Measurements from ENCODE around the gene ATIC. TPM values are rescaled to one million over a fixed set of nuclear protein-coding genes. Genes with fewer than 3 reads are reported as not detected.

ATIC gene
- total and polyA plus RNA-seq, 7 experiments from 2014 or later, result 62.1 to 205 (median 85.2) TPM

- H3K27ac ChIP-seq (ENCODE audit: low read depth, low read length), result no peak overlapping the region
- CTCF ChIA-PET, result interaction anchor here (0.8 kb wide), 1 partner anchor 275 kb away, joined by 3 read pairs; no protein-coding TSS in a partner anchor
- Mint-ChIP-seq H3K27me3 (peaks cover 0 to 6% (median 3%) of the 10 kb centered on the region in 5 donors), H3K4me1 (peaks cover 0 to 4% (median 0%) of the 10 kb centered on the region in 7 donors), H3K4me3 (no peak overlapping the region), H3K9me3 (no peaks in the 10 kb centered on the region), H3K27ac (no peak overlapping the region), H3K36me3 (no peaks in the 10 kb centered on the region)
- no peaks in the 10 kb centered on the region for H3K4me1 ChIP-seq (ENCODE audit: control insufficient read depth in 2 of 2, insufficient read depth in 2 of 2, low read length in 2 of 2)
- H3K27me3 ChIP-seq (ENCODE audit: control insufficient read depth in 2 of 2, insufficient read depth in 2 of 2, low read length in 2 of 2), result no peaks in the 10 kb centered on the region
- H3K9me3 ChIP-seq (ENCODE audit: control insufficient read depth in 2 of 3, low read length in 3 of 3), result no peaks in the 10 kb centered on the region
- DNase-seq, result no peak
- intact Hi-C loops (cut with micrococcal nuclease), result loop anchor here in 1 of 2 donors (2.0 kb wide), 1 partner anchor 1465 kb away; no protein-coding TSS in a partner anchor
- POLR2A ChIA-PET, result interaction anchor here (0.5 kb wide), 1 partner anchor 1030 kb away, joined by 3 read pairs; no protein-coding TSS in a partner anchor
- no peak overlapping the region for H3K4me3 ChIP-seq (ENCODE audit: low read length)
- ATAC-seq, result no peak
- no peaks in the 10 kb centered on the region for H3K36me3 ChIP-seq (ENCODE audit: control insufficient read depth in 2 of 3, insufficient read depth in 3 of 3, low read length in 3 of 3)
Measured at GRCh38 chr2:215271446-215271845, 40.4 kb upstream of the ATIC start.

- Mint-ChIP-seq H3K4me3 (no peak overlapping the region), H3K36me3 (no peaks in the 10 kb centered on the region), H3K27ac (no peak overlapping the region), H3K4me1 (peaks cover 0 to 4% (median 0%) of the 10 kb centered on the region in 7 donors), H3K27me3 (peaks cover 0 to 2% (median under 1%) of the 10 kb centered on the region in 5 donors), H3K9me3 (no peaks in the 10 kb centered on the region)
- no peak overlapping the region for H3K27ac ChIP-seq (ENCODE audit: low read depth, low read length)
- no peak overlapping the region for H3K4me3 ChIP-seq (ENCODE audit: low read length)
- H3K36me3 ChIP-seq (ENCODE audit: control insufficient read depth in 2 of 3, insufficient read depth in 3 of 3, low read length in 3 of 3), result no peaks in the 10 kb centered on the region
- H3K27me3 ChIP-seq (ENCODE audit: control insufficient read depth in 2 of 2, insufficient read depth in 2 of 2, low read length in 2 of 2), result no peaks in the 10 kb centered on the region
- ChIA-PET CTCF (no interaction called here), POLR2A (no interaction called here)
- intact Hi-C loops (cut with micrococcal nuclease), result no loop called here
- no peaks in the 10 kb centered on the region for H3K9me3 ChIP-seq (ENCODE audit: control insufficient read depth in 2 of 3, low read length in 3 of 3)
- no peaks in the 10 kb centered on the region for H3K4me1 ChIP-seq (ENCODE audit: control insufficient read depth in 2 of 2, insufficient read depth in 2 of 2, low read length in 2 of 2)
- no peak for DNase-seq
- no peak for ATAC-seq
Measured at GRCh38 chr2:215272918-215273317, 38.9 kb upstream of the ATIC start.

- CTCF ChIA-PET, result no interaction called here
- Histone ChIP-seq H3K27me3 (ENCODE audit: control insufficient read depth in 2 of 2, insufficient read depth in 2 of 2, low read length in 2 of 2) (no peaks in the 10 kb centered on the region), H3K4me1 (ENCODE audit: control insufficient read depth in 2 of 2, insufficient read depth in 2 of 2, low read length in 2 of 2) (no peaks in the 10 kb centered on the region), H3K4me3 (ENCODE audit: low read length) (no peak overlapping the region), H3K9me3 (ENCODE audit: control insufficient read depth in 2 of 3, low read length in 3 of 3) (no peaks in the 10 kb centered on the region), H3K27ac (ENCODE audit: low read depth, low read length) (no peak overlapping the region), H3K36me3 (ENCODE audit: control insufficient read depth in 2 of 3, insufficient read depth in 3 of 3, low read length in 3 of 3) (no peaks in the 10 kb centered on the region)
- Mint-ChIP-seq H3K27me3 (no peaks in the 10 kb centered on the region), H3K4me3 (no peak overlapping the region), H3K4me1 (peaks cover 0 to 2% (median 0%) of the 10 kb centered on the region in 7 donors), H3K27ac (no peak overlapping the region), H3K36me3 (no peaks in the 10 kb centered on the region), H3K9me3 (no peaks in the 10 kb centered on the region)
- no peak for DNase-seq
- intact Hi-C loops (cut with micrococcal nuclease), result no loop called here
- no peak for ATAC-seq
- POLR2A ChIA-PET, result no interaction called here
Measured at GRCh38 chr2:215274829-215275228, 37.0 kb upstream of the ATIC start.

GRCh38 chr2:215275824-215276223 lies 36.0 kb upstream of the ATIC start:
- no peaks in the 10 kb centered on the region for H3K27me3 Mint-ChIP-seq
- intact Hi-C loops (cut with micrococcal nuclease), result no loop called here
- H3K27me3 ChIP-seq (ENCODE audit: control insufficient read depth in 2 of 2, insufficient read depth in 2 of 2, low read length in 2 of 2), result no peaks in the 10 kb centered on the region
- CTCF ChIA-PET, result interaction anchor here (0.7 kb wide), 1 partner anchor 182 kb away, joined by 3 read pairs; no protein-coding TSS in a partner anchor
- no peak for ATAC-seq
- H3K27ac ChIP-seq (ENCODE audit: low read depth, low read length), result no peak overlapping the region
- no peak for DNase-seq
- no peaks in the 10 kb centered on the region for H3K9me3 ChIP-seq (ENCODE audit: control insufficient read depth in 2 of 3, low read length in 3 of 3)
- H3K27ac Mint-ChIP-seq, result no peak overlapping the region
- no peak overlapping the region for H3K4me3 ChIP-seq (ENCODE audit: low read length)
- no peaks in the 10 kb centered on the region for H3K4me1 ChIP-seq (ENCODE audit: control insufficient read depth in 2 of 2, insufficient read depth in 2 of 2, low read length in 2 of 2)
- no peak overlapping the region for H3K4me3 Mint-ChIP-seq
- H3K9me3 Mint-ChIP-seq, result no peaks in the 10 kb centered on the region
- H3K4me1 Mint-ChIP-seq, result no peaks in the 10 kb centered on the region
- H3K36me3 ChIP-seq (ENCODE audit: control insufficient read depth in 2 of 3, insufficient read depth in 3 of 3, low read length in 3 of 3), result no peaks in the 10 kb centered on the region
- H3K36me3 Mint-ChIP-seq, result no peaks in the 10 kb centered on the region
- POLR2A ChIA-PET, result no interaction called here

GRCh38 chr2:215277944-215278343 lies 33.9 kb upstream of the ATIC start:
- ChIA-PET CTCF (no interaction called here), POLR2A (no interaction called here)
- Mint-ChIP-seq H3K27ac (no peak overlapping the region), H3K4me1 (no peaks in the 10 kb centered on the region), H3K9me3 (no peaks in the 10 kb centered on the region), H3K4me3 (no peak overlapping the region), H3K27me3 (no peaks in the 10 kb centered on the region), H3K36me3 (no peaks in the 10 kb centered on the region)
- Histone ChIP-seq H3K36me3 (ENCODE audit: control insufficient read depth in 2 of 3, insufficient read depth in 3 of 3, low read length in 3 of 3) (no peaks in the 10 kb centered on the region), H3K27ac (ENCODE audit: low read depth, low read length) (no peak overlapping the region), H3K9me3 (ENCODE audit: control insufficient read depth in 2 of 3, low read length in 3 of 3) (no peaks in the 10 kb centered on the region), H3K4me3 (ENCODE audit: low read length) (no peak overlapping the region), H3K4me1 (ENCODE audit: control insufficient read depth in 2 of 2, insufficient read depth in 2 of 2, low read length in 2 of 2) (no peaks in the 10 kb centered on the region), H3K27me3 (ENCODE audit: control insufficient read depth in 2 of 2, insufficient read depth in 2 of 2, low read length in 2 of 2) (no peaks in the 10 kb centered on the region)
- no peak for DNase-seq
- ATAC-seq, result no peak
- intact Hi-C loops (cut with micrococcal nuclease), result no loop called here

GRCh38 chr2:215280326-215280725 lies 31.5 kb upstream of the ATIC start:
- POLR2A ChIA-PET, result no interaction called here
- H3K4me1 ChIP-seq (ENCODE audit: control insufficient read depth in 2 of 2, insufficient read depth in 2 of 2, low read length in 2 of 2), result no peaks in the 10 kb centered on the region
- intact Hi-C loops (cut with micrococcal nuclease), result no loop called here
- DNase-seq, result no peak
- Mint-ChIP-seq H3K27ac (no peak overlapping the region), H3K4me3 (no peak overlapping the region), H3K27me3 (no peaks in the 10 kb centered on the region), H3K9me3 (no peaks in the 10 kb centered on the region), H3K4me1 (no peaks in the 10 kb centered on the region), H3K36me3 (no peaks in the 10 kb centered on the region)
- H3K27me3 ChIP-seq (ENCODE audit: control insufficient read depth in 2 of 2, insufficient read depth in 2 of 2, low read length in 2 of 2), result no peaks in the 10 kb centered on the region
- H3K27ac ChIP-seq (ENCODE audit: low read depth, low read length), result no peak overlapping the region
- H3K36me3 ChIP-seq (ENCODE audit: control insufficient read depth in 2 of 3, insufficient read depth in 3 of 3, low read length in 3 of 3), result no peaks in the 10 kb centered on the region
- ATAC-seq, result no peak
- H3K9me3 ChIP-seq (ENCODE audit: control insufficient read depth in 2 of 3, low read length in 3 of 3), result no peaks in the 10 kb centered on the region
- no peak overlapping the region for H3K4me3 ChIP-seq (ENCODE audit: low read length)
- CTCF ChIA-PET, result no interaction called here

- no peaks in the 10 kb centered on the region for H3K36me3 ChIP-seq (ENCODE audit: control insufficient read depth in 2 of 3, insufficient read depth in 3 of 3, low read length in 3 of 3)
- Mint-ChIP-seq H3K4me1 (no peaks in the 10 kb centered on the region), H3K27me3 (no peaks in the 10 kb centered on the region), H3K36me3 (no peaks in the 10 kb centered on the region), H3K4me3 (no peak overlapping the region), H3K27ac (no peak overlapping the region), H3K9me3 (no peaks in the 10 kb centered on the region)
- CTCF ChIA-PET, result no interaction called here
- no peak for ATAC-seq
- no peaks in the 10 kb centered on the region for H3K4me1 ChIP-seq (ENCODE audit: control insufficient read depth in 2 of 2, insufficient read depth in 2 of 2, low read length in 2 of 2)
- H3K4me3 ChIP-seq (ENCODE audit: low read length), result no peak overlapping the region
- no peaks in the 10 kb centered on the region for H3K27me3 ChIP-seq (ENCODE audit: control insufficient read depth in 2 of 2, insufficient read depth in 2 of 2, low read length in 2 of 2)
- H3K27ac ChIP-seq (ENCODE audit: low read depth, low read length), result no peak overlapping the region
- DNase-seq, result no peak
- no peaks in the 10 kb centered on the region for H3K9me3 ChIP-seq (ENCODE audit: control insufficient read depth in 2 of 3, low read length in 3 of 3)
- POLR2A ChIA-PET, result no interaction called here
- intact Hi-C loops (cut with micrococcal nuclease), result no loop called here
Measured at GRCh38 chr2:215283221-215283620, 28.6 kb upstream of the ATIC start.

Measured in naive thymus-derived CD4-positive, alpha-beta T cell (primary cell).